K562 (cell line): ENCODE data around the gene TNNT1. TPM values are rescaled to one million over a fixed set of nuclear protein-coding genes. Genes with fewer than 3 reads are reported as not detected.

ENCODE experiments used
- BCOR ChIP-seq: fragments of 450-650 bp; IDR thresholded peaks from 2 replicates; pipeline ENCODE4 v1.6.1; 2016
- FOSL1 ChIP-seq: fragments of 200-800 bp; sonication (Bioruptor generic); conservative IDR thresholded peaks from 2 replicates; pipeline ENCODE4 v1.6.1; 2016; ENCODE audit warnings: missing genetic modification characterization, missing compliant biosample characterization
- GABPB1 ChIP-seq: sonication (generic); formaldehyde crosslinking; IDR thresholded peaks from 2 replicates; pipeline ENCODE4 v1.8.0; 2022; ENCODE audit warnings: mild to moderate bottlenecking, missing genetic modification reagents
- HMGN3 ChIP-seq: IDR thresholded peaks from 2 replicates; pipeline ENCODE4 v1.6.1; 2011; ENCODE audit warnings: borderline replicate concordance, low read depth, mild to moderate bottlenecking, mixed read lengths, low read length; ENCODE audit not compliant: insufficient read length; ENCODE audit errors: extremely low read depth
- HNRNPLL ChIP-seq: fragments of 200-400 bp; formaldehyde crosslinking; IDR thresholded peaks from 2 replicates; pipeline ENCODE4 v1.6.1; 2017; ENCODE audit warnings: low read length, low read depth, mild to moderate bottlenecking; ENCODE audit not compliant: poor library complexity, severe bottlenecking
- ID3 ChIP-seq, 2 experiments: fragments of 250-450 bp in 1 of 2; fragments of 450-650 bp in 1 of 2; sonication (Bioruptor Pico) in 1 of 2; IDR thresholded peaks; 2 replicates each; pipeline versions ENCODE4 v1.6.1 to v1.8.0; 2016 to 2021; ENCODE audit warnings: mild to moderate bottlenecking in 2 of 2, moderate library complexity in 2 of 2, missing compliant biosample characterization in 1 of 2, missing genetic modification characterization in 1 of 2
- NCOA2 ChIP-seq, 2 experiments: fragments of 450-650 bp; IDR thresholded peaks; 2 replicates each; pipeline ENCODE4 v1.6.1; 2018; ENCODE audit warnings: mild to moderate bottlenecking in 2 of 2, moderate library complexity in 1 of 2; ENCODE audit not compliant: partially characterized antibody in 2 of 2
- NFE2 ChIP-seq: IDR thresholded peaks from 2 replicates; pipeline ENCODE4 v1.6.1; 2014; ENCODE audit warnings: antibody characterized with exemption, low read depth
- NONO ChIP-seq, 2 experiments: fragments of 200-400 bp in 1 of 2; fragments of 450-650 bp in 1 of 2; formaldehyde crosslinking in 1 of 2; IDR thresholded peaks; 2 replicates each; pipeline ENCODE4 v1.6.1; 2017; ENCODE audit warnings: low read depth in 2 of 2, mild to moderate bottlenecking in 2 of 2, moderate library complexity in 2 of 2, low read length in 1 of 2
- PCBP1 ChIP-seq: fragments of 200-400 bp; formaldehyde crosslinking; IDR thresholded peaks from 2 replicates; pipeline ENCODE4 v1.6.1; 2018; ENCODE audit warnings: mild to moderate bottlenecking, low read depth, low read length; ENCODE audit not compliant: poor library complexity, severe bottlenecking
- PHF21A ChIP-seq: fragments of 450-650 bp; IDR thresholded peaks from 2 replicates; pipeline ENCODE4 v1.6.1; 2017; ENCODE audit warnings: low read depth, borderline replicate concordance
- PKNOX1 ChIP-seq: fragments of 450-650 bp; IDR thresholded peaks from 2 replicates; pipeline ENCODE4 v1.6.1; 2016
- POU5F1 ChIP-seq: fragments of 150-350 bp; IDR thresholded peaks from 2 replicates; pipeline ENCODE4 v1.6.1; 2014; ENCODE audit warnings: borderline replicate concordance, low read length, low read depth, mild to moderate bottlenecking; ENCODE audit not compliant: partially characterized antibody
- RBFOX2 ChIP-seq: fragments of 200-400 bp; formaldehyde crosslinking; IDR thresholded peaks from 2 replicates; pipeline ENCODE4 v1.6.1; 2017; ENCODE audit warnings: low read depth, mild to moderate bottlenecking, low read length, moderate library complexity
- TAF1 ChIP-seq: IDR thresholded peaks from 2 replicates; pipeline ENCODE4 v1.6.1; 2011; ENCODE audit warnings: mild to moderate bottlenecking, low read length, moderate library complexity; ENCODE audit not compliant: insufficient read depth, control insufficient read depth, severe bottlenecking; ENCODE audit errors: extremely low read depth
- ZBTB12 ChIP-seq: fragments of 250-450 bp; sonication (Bioruptor Pico); IDR thresholded peaks from 2 replicates; pipeline ENCODE4 v1.4.0; 2020
- ZBTB49 ChIP-seq: sonication (generic); formaldehyde crosslinking; IDR thresholded peaks from 2 replicates; pipeline ENCODE4 v1.8.0; 2022; ENCODE audit warnings: missing genetic modification reagents, mild to moderate bottlenecking, borderline replicate concordance
- ZNF124 ChIP-seq: sonication (generic); formaldehyde crosslinking; IDR thresholded peaks from 2 replicates; pipeline ENCODE4 v1.8.1; 2022; ENCODE audit warnings: missing genetic modification reagents
- ZNF589 ChIP-seq: fragments of 200-800 bp; sonication (Bioruptor generic); IDR thresholded peaks from 2 replicates; pipeline ENCODE4 v1.6.1; 2016; ENCODE audit warnings: low read depth, missing genetic modification characterization, missing compliant biosample characterization
- ZNF668 ChIP-seq: fragments of 250-450 bp; sonication (Bioruptor Pico); IDR thresholded peaks from 2 replicates; pipeline ENCODE4 v1.8.0; 2022; ENCODE audit warnings: mild to moderate bottlenecking, inconsistent platforms
- ZNF766 ChIP-seq: fragments of 200-800 bp; sonication (Bioruptor generic); conservative IDR thresholded peaks from 2 replicates; pipeline ENCODE4 v1.6.1; 2016; ENCODE audit warnings: missing genetic modification characterization, missing compliant biosample characterization
- ZNF77 ChIP-seq: fragments of 250-450 bp; sonication (Bioruptor Pico); IDR thresholded peaks from 2 replicates; pipeline ENCODE4 v1.5.0; 2020
- polyA plus RNA-seq, 8 experiments: library from polyadenylated mRNA; depleted of rRNA in 4 of 8; stranded (reverse) in 5 of 8; unstranded in 3 of 8; fragments of >200 nt; fragmentation: Nextera tagmentation in 2 of 8; fragmentation: Illumina TruSeq in 1 of 8; extraction: Ambion mirVana in 2 of 8; extraction: Trizol in 1 of 8; gene quantifications; 2 replicates each; pipeline versions ENCODE4 v1.2.1 to v1.2.3, GENCODE V29; 2011 to 2014; ENCODE audit warnings: inconsistent platforms in 1 of 8, missing spikeins in 1 of 8
- total RNA-seq, 7 experiments: library from RNA; depleted of rRNA in 6 of 7; stranded (reverse); fragments of >200 nt in 6 of 7; fragmentation: Illumina TruSeq in 2 of 7; extraction: Trizol in 2 of 7; gene quantifications; 2 replicates each; pipeline versions ENCODE4 v1.2.1 to v1.2.3, GENCODE V29; 2011 to 2021; ENCODE audit warnings: low replicate concordance in 1 of 7

The TNNT1 gene
- total and polyA plus RNA-seq, 9 of the 15 experiments (the other 6 are each of a cell fraction or from before 2014, with no cell fraction given) = 31.8 to 390 (median 227) TPM

GRCh38 chr19:55178781-55179599 lies 30.0 kb upstream of the TNNT1 start (continued):
- TF ChIP-seq ZNF766 (CRISPR knock-in tag) = peak; percentile 94
- TF ChIP-seq ZBTB49 (CRISPR knock-in tag) = no peak
- TF ChIP-seq ZBTB12 (CRISPR knock-in tag) = no peak
- TF ChIP-seq NONO (IDR thresholded peaks at IDR 0.05; ENCODE audit: low read depth in 2 of 2, low read length in 1 of 2) = no peak
- TF ChIP-seq PHF21A = no peak
- TF ChIP-seq RBFOX2 = no peak; the same call in 1 of the 2 replicates
- TF ChIP-seq TAF1 = no peak
- no peak for TF ChIP-seq BCOR
- TF ChIP-seq ZNF77 (CRISPR knock-in tag) = no peak
- no peak for TF ChIP-seq POU5F1
- no peak for TF ChIP-seq FOSL1 (tag)
- no peak for TF ChIP-seq HNRNPLL
- TF ChIP-seq PKNOX1 = no peak
- no peak for TF ChIP-seq NCOA2 (IDR thresholded peaks at IDR 0.05; ENCODE audit: partially characterized antibody in 2 of 2)
- TF ChIP-seq NFE2 = no peak
- peak; percentile 83; the same call in 1 of the 2 replicates for TF ChIP-seq GABPB1 (CRISPR knock-in tag)
- no peak for TF ChIP-seq ZNF589 (CRISPR knock-in tag)
- TF ChIP-seq ZNF124 (CRISPR knock-in tag) = no peak
- no peak for TF ChIP-seq ID3 (CRISPR knock-in tag; IDR thresholded peaks at IDR 0.05)
- TF ChIP-seq ID3 (tag; IDR thresholded peaks at IDR 0.05) = no peak
- TF ChIP-seq HMGN3 = no peak
- no peak for TF ChIP-seq PCBP1
- 0 out of 2 replicates have a peak, but pooled peaks have one; percentile 29 for TF ChIP-seq ZNF668 (CRISPR knock-in tag)
